SK-N-SH treated with all-trans-retinoic acid at 6 μM for 48 hours (cell line): ENCODE measurements around the gene GIMAP5.

ENCODE experiments used
- ATAC-seq: fragments of 200-7000 bp; cut with Tn5 transposase; 3 replicates; pipeline ENCODE4 v1.9.1; 2020; ENCODE audit warnings: mild to moderate bottlenecking, moderate library complexity
- ARNTL ChIP-seq: fragments of 450-650 bp; formaldehyde crosslinking; IDR thresholded peaks from 2 replicates; pipeline ENCODE4 v1.5.0; 2020; ENCODE audit warnings: low read depth, mild to moderate bottlenecking, moderate library complexity, borderline replicate concordance
- BACH2 ChIP-seq: fragments of 250-450 bp; sonication (Bioruptor Pico); IDR thresholded peaks from 2 replicates; pipeline ENCODE4 v1.9.0; 2021; ENCODE audit warnings: mild to moderate bottlenecking, borderline replicate concordance
- CSDC2 ChIP-seq: fragments of 250-450 bp; sonication (Bioruptor Pico); IDR thresholded peaks from 2 replicates; pipeline ENCODE4 v1.5.0; 2020; ENCODE audit warnings: mild to moderate bottlenecking, moderate library complexity
- CSRNP3 ChIP-seq: fragments of 250-450 bp; sonication (Bioruptor Pico); IDR thresholded peaks from 2 replicates; pipeline ENCODE4 v1.5.1; 2021; ENCODE audit warnings: mild to moderate bottlenecking, moderate library complexity
- ISL1 ChIP-seq: fragments of 250-450 bp; sonication (Bioruptor Pico); IDR thresholded peaks from 2 replicates; pipeline ENCODE4 v2.1.2; 2022; ENCODE audit warnings: mild to moderate bottlenecking, moderate library complexity
- OSR1 ChIP-seq: fragments of 250-450 bp; sonication (Bioruptor Pico); IDR thresholded peaks from 2 replicates; pipeline ENCODE4 v1.8.0; 2022; ENCODE audit warnings: moderate library complexity, mild to moderate bottlenecking, inconsistent platforms
- PATZ1 ChIP-seq: fragments of 250-450 bp; sonication (Bioruptor Pico); IDR thresholded peaks from 2 replicates; pipeline ENCODE4 v1.8.0; 2020; ENCODE audit warnings: mild to moderate bottlenecking, moderate library complexity, borderline replicate concordance
- PPARA ChIP-seq: fragments of 250-450 bp; sonication (Bioruptor Pico); IDR thresholded peaks from 2 replicates; pipeline ENCODE4 v1.5.0; 2020; ENCODE audit warnings: mild to moderate bottlenecking, borderline replicate concordance
- SNAI2 ChIP-seq: fragments of 250-450 bp; sonication (Bioruptor Pico); IDR thresholded peaks from 2 replicates; pipeline ENCODE4 v1.5.0; 2020; ENCODE audit warnings: mild to moderate bottlenecking, moderate library complexity
- TCF4 ChIP-seq: fragments of 250-450 bp; sonication (Bioruptor Pico); IDR thresholded peaks from 2 replicates; pipeline ENCODE4 v1.8.0; 2021; ENCODE audit warnings: mild to moderate bottlenecking, moderate library complexity, borderline replicate concordance
- TOX ChIP-seq: fragments of 250-450 bp; sonication (Bioruptor Pico); IDR thresholded peaks from 2 replicates; pipeline ENCODE4 v1.8.0; 2021; ENCODE audit warnings: mild to moderate bottlenecking, moderate library complexity, borderline replicate concordance
- ZC3H10 ChIP-seq: fragments of 250-450 bp; sonication (Bioruptor Pico); IDR thresholded peaks from 2 replicates; pipeline ENCODE4 v1.5.1; 2021; ENCODE audit warnings: mild to moderate bottlenecking, moderate library complexity
- ZNF565 ChIP-seq: fragments of 450-650 bp; formaldehyde crosslinking; conservative IDR thresholded peaks from 2 replicates; pipeline ENCODE4 v1.5.0; 2020; ENCODE audit warnings: low read depth, mild to moderate bottlenecking, moderate library complexity
- ZNF70 ChIP-seq: fragments of 450-650 bp; formaldehyde crosslinking; IDR thresholded peaks from 2 replicates; pipeline ENCODE4 v1.5.0; 2020; ENCODE audit warnings: mild to moderate bottlenecking, moderate library complexity
- ZNF8 ChIP-seq: fragments of 450-650 bp; formaldehyde crosslinking; IDR thresholded peaks from 2 replicates; pipeline ENCODE4 v1.5.0; 2020; ENCODE audit warnings: mild to moderate bottlenecking, moderate library complexity
- TF ChIP-seq, protein P1 (sequence below): fragments of 250-450 bp; sonication (Bioruptor Pico); IDR thresholded peaks from 2 replicates; pipeline ENCODE4 v1.5.1; 2020; ENCODE audit warnings: low read depth, mild to moderate bottlenecking, moderate library complexity
- TF ChIP-seq, protein P2 (sequence below): fragments of 250-450 bp; sonication (Bioruptor Pico); IDR thresholded peaks from 2 replicates; pipeline ENCODE4 v1.5.0; 2020; ENCODE audit warnings: mild to moderate bottlenecking, moderate library complexity
- TF ChIP-seq, protein P3 (sequence below): fragments of 250-450 bp; sonication (Bioruptor Pico); IDR thresholded peaks from 2 replicates; pipeline ENCODE4 v1.8.0; 2021; ENCODE audit warnings: low read depth, mild to moderate bottlenecking, moderate library complexity, borderline replicate concordance

Gene GIMAP5

DNA sequence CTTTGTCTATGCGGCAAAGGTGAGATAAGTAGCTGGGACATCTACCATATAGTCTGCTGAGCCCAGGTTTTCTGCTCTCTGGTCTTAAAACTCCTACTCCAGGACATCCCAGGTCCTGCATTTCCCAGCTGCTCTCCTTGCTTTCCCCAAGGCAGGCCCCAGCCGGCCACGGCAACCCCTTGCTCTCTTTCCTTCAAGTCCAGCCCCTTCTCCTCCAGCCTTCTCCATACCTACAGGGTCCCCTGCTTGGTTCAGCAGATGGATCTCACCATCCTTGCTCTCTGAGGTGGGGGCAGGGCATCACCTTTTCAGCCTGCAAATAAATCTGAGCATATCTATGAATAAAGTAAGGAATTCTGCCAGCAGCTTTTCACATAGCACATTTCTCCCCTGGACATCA, 8.7 kb downstream of the GIMAP5 start:
- TF ChIP-seq CSRNP3 (no peak), ZNF565 (CRISPR knock-in tag) (no peak), PPARA (CRISPR knock-in tag) (no peak), CSDC2 (no peak), ZC3H10 (CRISPR knock-in tag) (no peak), TOX (CRISPR knock-in tag) (no peak), OSR1 (CRISPR knock-in tag) (no peak), SNAI2 (CRISPR knock-in tag) (no peak)
- TF ChIP-seq, protein P1, sequence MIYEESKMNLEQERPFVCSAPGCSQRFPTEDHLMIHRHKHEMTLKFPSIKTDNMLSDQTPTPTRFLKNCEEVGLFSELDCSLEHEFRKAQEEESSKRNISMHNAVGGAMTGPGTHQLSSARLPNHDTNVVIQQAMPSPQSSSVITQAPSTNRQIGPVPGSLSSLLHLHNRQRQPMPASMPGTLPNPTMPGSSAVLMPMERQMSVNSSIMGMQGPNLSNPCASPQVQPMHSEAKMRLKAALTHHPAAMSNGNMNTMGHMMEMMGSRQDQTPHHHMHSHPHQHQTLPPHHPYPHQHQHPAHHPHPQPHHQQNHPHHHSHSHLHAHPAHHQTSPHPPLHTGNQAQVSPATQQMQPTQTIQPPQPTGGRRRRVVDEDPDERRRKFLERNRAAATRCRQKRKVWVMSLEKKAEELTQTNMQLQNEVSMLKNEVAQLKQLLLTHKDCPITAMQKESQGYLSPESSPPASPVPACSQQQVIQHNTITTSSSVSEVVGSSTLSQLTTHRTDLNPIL (CRISPR knock-in tag) = no peak
- TF ChIP-seq, protein P2, sequence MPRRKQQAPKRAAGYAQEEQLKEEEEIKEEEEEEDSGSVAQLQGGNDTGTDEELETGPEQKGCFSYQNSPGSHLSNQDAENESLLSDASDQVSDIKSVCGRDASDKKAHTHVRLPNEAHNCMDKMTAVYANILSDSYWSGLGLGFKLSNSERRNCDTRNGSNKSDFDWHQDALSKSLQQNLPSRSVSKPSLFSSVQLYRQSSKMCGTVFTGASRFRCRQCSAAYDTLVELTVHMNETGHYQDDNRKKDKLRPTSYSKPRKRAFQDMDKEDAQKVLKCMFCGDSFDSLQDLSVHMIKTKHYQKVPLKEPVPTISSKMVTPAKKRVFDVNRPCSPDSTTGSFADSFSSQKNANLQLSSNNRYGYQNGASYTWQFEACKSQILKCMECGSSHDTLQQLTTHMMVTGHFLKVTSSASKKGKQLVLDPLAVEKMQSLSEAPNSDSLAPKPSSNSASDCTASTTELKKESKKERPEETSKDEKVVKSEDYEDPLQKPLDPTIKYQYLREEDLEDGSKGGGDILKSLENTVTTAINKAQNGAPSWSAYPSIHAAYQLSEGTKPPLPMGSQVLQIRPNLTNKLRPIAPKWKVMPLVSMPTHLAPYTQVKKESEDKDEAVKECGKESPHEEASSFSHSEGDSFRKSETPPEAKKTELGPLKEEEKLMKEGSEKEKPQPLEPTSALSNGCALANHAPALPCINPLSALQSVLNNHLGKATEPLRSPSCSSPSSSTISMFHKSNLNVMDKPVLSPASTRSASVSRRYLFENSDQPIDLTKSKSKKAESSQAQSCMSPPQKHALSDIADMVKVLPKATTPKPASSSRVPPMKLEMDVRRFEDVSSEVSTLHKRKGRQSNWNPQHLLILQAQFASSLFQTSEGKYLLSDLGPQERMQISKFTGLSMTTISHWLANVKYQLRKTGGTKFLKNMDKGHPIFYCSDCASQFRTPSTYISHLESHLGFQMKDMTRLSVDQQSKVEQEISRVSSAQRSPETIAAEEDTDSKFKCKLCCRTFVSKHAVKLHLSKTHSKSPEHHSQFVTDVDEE (CRISPR knock-in tag) = no peak
- no peak for ATAC-seq

GRCh38 chr7:150746921-150747320, 9.7 kb downstream of the GIMAP5 start:
- no peak for TF ChIP-seq TOX (CRISPR knock-in tag)
- ATAC-seq = no peak

GRCh38 chr7:150748376-150748775, 11.2 kb downstream of the GIMAP5 start:
- ATAC-seq = no peak
- TF ChIP-seq ISL1 (CRISPR knock-in tag) (no peak), PATZ1 (CRISPR knock-in tag) (no peak), ZNF565 (CRISPR knock-in tag) (no peak), ZNF8 (no peak), ARNTL (CRISPR knock-in tag) (no peak), TOX (CRISPR knock-in tag) (no peak), SNAI2 (CRISPR knock-in tag) (no peak), BACH2 (CRISPR knock-in tag) (no peak), PPARA (CRISPR knock-in tag) (no peak), TCF4 (CRISPR knock-in tag) (no peak), OSR1 (CRISPR knock-in tag) (no peak), ZNF70 (CRISPR knock-in tag) (no peak)
- TF ChIP-seq, protein P3, sequence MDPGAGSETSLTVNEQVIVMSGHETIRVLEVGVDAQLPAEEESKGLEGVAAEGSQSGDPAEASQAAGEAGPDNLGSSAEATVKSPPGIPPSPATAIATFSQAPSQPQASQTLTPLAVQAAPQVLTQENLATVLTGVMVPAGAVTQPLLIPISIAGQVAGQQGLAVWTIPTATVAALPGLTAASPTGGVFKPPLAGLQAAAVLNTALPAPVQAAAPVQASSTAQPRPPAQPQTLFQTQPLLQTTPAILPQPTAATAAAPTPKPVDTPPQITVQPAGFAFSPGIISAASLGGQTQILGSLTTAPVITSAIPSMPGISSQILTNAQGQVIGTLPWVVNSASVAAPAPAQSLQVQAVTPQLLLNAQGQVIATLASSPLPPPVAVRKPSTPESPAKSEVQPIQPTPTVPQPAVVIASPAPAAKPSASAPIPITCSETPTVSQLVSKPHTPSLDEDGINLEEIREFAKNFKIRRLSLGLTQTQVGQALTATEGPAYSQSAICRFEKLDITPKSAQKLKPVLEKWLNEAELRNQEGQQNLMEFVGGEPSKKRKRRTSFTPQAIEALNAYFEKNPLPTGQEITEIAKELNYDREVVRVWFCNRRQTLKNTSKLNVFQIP (CRISPR knock-in tag) = no peak
- TF ChIP-seq, protein P2 (CRISPR knock-in tag) = no peak
